Panc1 (cell line): Measurements from ENCODE around the gene AGBL4.

ENCODE experiments used
- CTCF ChIP-seq: fragments of 450-650 bp; IDR thresholded peaks from 2 replicates; pipeline ENCODE4 v1.5.1; 2017; ENCODE audit warnings: mild to moderate bottlenecking
- POLR2AphosphoS5 ChIP-seq: IDR thresholded peaks from 2 replicates; pipeline ENCODE4 v1.6.1; 2012; ENCODE audit warnings: mild to moderate bottlenecking, low read depth, low read length, moderate library complexity
- REST ChIP-seq, 2 experiments: IDR thresholded peaks; 2 replicates each; pipeline ENCODE4 v1.6.1; 2011 to 2012; ENCODE audit warnings: low read depth in 2 of 2, control low read depth in 1 of 2, low read length in 1 of 2, mild to moderate bottlenecking in 1 of 2, moderate library complexity in 1 of 2; ENCODE audit not compliant: insufficient read depth in 1 of 2
- SIN3A ChIP-seq: IDR thresholded peaks from 2 replicates; pipeline ENCODE4 v1.6.1; 2012; ENCODE audit warnings: low read depth, mild to moderate bottlenecking, low read length, moderate library complexity, borderline replicate concordance; ENCODE audit not compliant: insufficient read depth
- TCF7L2 ChIP-seq: IDR thresholded peaks from 2 replicates; pipeline ENCODE4 v1.6.1; 2011; ENCODE audit warnings: mild to moderate bottlenecking, low read depth, low read length, inconsistent platforms

GRCh38 chr1:49465486-49466185, 558.1 kb downstream of the AGBL4 start:
- TF ChIP-seq CTCF (no peak), POLR2AphosphoS5 (no peak), REST (IDR thresholded peaks at IDR 0.05; ENCODE audit: insufficient read depth in 1 of 2, low read depth in 2 of 2, low read length in 1 of 2) (no peak), SIN3A (no peak), TCF7L2 (no peak)
